OCI-LY7 (cell line): ENCODE measurements around the gene WDFY4. TPM values are rescaled to one million over a fixed set of nuclear protein-coding genes. Genes with fewer than 3 reads are reported as not detected.

Source experiments
- BruUV-seq: library from RNA; stranded (reverse); fragments of 400-500 nt; replicated peaks from 2 replicates; lab custom pipeline; 2021; lab: Mats Ljungman, UMichigan
- CTCF ChIA-PET: fragments of 300-600 bp; sonication (Branson Sonifier 250); formaldehyde crosslinking; loops from one replicate; lab custom pipeline; 2022; ENCODE audit warnings: antibody characterized with exemption; ENCODE audit not compliant: unreplicated experiment; lab: Charles Lee
- POLR2A ChIA-PET: fragments of 300-600 bp; sonication (Branson Sonifier 250); formaldehyde crosslinking; loops from one replicate; lab custom pipeline; 2022; ENCODE audit warnings: antibody characterized with exemption; lab: Charles Lee
- DNase-seq: peaks from one replicate; pipeline ENCODE4 v3.0.0-alpha.2; 2015; ENCODE audit warnings: low spot score
- H2AFZ ChIP-seq: fragments of 200-600 bp; sonication (generic), shearing (Covaris generic); 2 replicates; pipeline ENCODE4 v1.6.1; 2014; ENCODE audit warnings: mild to moderate bottlenecking, antibody characterized with exemption, low read length, moderate library complexity
- H3K27ac ChIP-seq: fragments of 200-600 bp; sonication (generic); 2 replicates; pipeline ENCODE4 v1.5.1; 2014; ENCODE audit warnings: mixed run types, low read depth, mild to moderate bottlenecking, moderate library complexity, low read length, inconsistent platforms; ENCODE audit not compliant: poor library complexity, severe bottlenecking
- H3K36me3 ChIP-seq: fragments of 200-600 bp; sonication (generic); 2 replicates; pipeline ENCODE4 v1.6.1; 2014; ENCODE audit warnings: mild to moderate bottlenecking, antibody characterized with exemption, low read length, moderate library complexity, mixed read lengths; ENCODE audit not compliant: insufficient read depth
- H3K4me1 ChIP-seq: fragments of 200-600 bp; sonication (generic); 2 replicates; pipeline ENCODE4 v1.5.1; 2014; ENCODE audit warnings: mild to moderate bottlenecking, low read length; ENCODE audit not compliant: insufficient read depth, poor library complexity, severe bottlenecking
- H3K4me2 ChIP-seq: fragments of 200-600 bp; sonication (generic); 2 replicates; pipeline ENCODE4 v1.6.1; 2014; ENCODE audit warnings: mild to moderate bottlenecking, low read length
- H3K4me3 ChIP-seq: fragments of 200-600 bp; sonication (generic); 2 replicates; pipeline ENCODE4 v1.5.1; 2014; ENCODE audit warnings: mild to moderate bottlenecking, low read depth, low read length; ENCODE audit not compliant: poor library complexity, severe bottlenecking
- H3K79me2 ChIP-seq: fragments of 200-600 bp; sonication (generic); 2 replicates; pipeline ENCODE4 v1.6.1; 2016; ENCODE audit warnings: low read depth, mild to moderate bottlenecking, low read length, moderate library complexity, mixed read lengths; ENCODE audit not compliant: insufficient read depth
- H3K9me2 ChIP-seq: fragments of 200-600 bp; sonication (generic); 2 replicates; pipeline ENCODE4 v1.6.1; 2016; ENCODE audit warnings: mild to moderate bottlenecking, low read length, mixed read lengths; ENCODE audit not compliant: insufficient read depth
- H3K9me3 ChIP-seq: fragments of 200-600 bp; sonication (generic); 2 replicates; pipeline ENCODE4 v1.6.1; 2014; ENCODE audit warnings: mild to moderate bottlenecking, mixed run types, low read length, mixed read lengths
- H4K20me1 ChIP-seq: fragments of 200-600 bp; sonication (generic); 2 replicates; pipeline ENCODE4 v1.6.1; 2014; ENCODE audit warnings: mild to moderate bottlenecking, antibody characterized with exemption, low read length, moderate library complexity, mixed read lengths; ENCODE audit not compliant: insufficient read depth
- EZH2phosphoT487 ChIP-seq: fragments of 200-600 bp; sonication (generic); IDR thresholded peaks from 2 replicates; pipeline ENCODE4 v1.6.1; 2018; ENCODE audit warnings: low read depth, borderline replicate concordance, mild to moderate bottlenecking, mixed run types, antibody characterized with exemption, low read length, moderate library complexity, mixed read lengths
- intact Hi-C: fragments of 100-400 bp; cut with micrococcal nuclease; formaldehyde crosslinking; loops from one replicate; pipeline ENCODE4 v1.10.0; 2022; ENCODE audit not compliant: unreplicated experiment
- total RNA-seq, 2 experiments: library from RNA; depleted of rRNA in 1 of 2; stranded (reverse); fragments of >200 nt in 1 of 2; shearing (Covaris generic) in 1 of 2; gene quantifications; 2 replicates each; pipeline ENCODE4 v1.2.3, GENCODE V29; 2014 to 2022
- TF ChIP-seq, protein P1 (sequence below): fragments of 200-600 bp; sonication (generic); conservative IDR thresholded peaks from 2 replicates; pipeline ENCODE4 v1.5.1; 2014; ENCODE audit warnings: mild to moderate bottlenecking, antibody characterized with exemption, low read length, moderate library complexity, mixed read lengths

WDFY4 gene
- total RNA-seq, 2 experiments from 2014 or later = 51.5 to 85.6 TPM

DNA sequence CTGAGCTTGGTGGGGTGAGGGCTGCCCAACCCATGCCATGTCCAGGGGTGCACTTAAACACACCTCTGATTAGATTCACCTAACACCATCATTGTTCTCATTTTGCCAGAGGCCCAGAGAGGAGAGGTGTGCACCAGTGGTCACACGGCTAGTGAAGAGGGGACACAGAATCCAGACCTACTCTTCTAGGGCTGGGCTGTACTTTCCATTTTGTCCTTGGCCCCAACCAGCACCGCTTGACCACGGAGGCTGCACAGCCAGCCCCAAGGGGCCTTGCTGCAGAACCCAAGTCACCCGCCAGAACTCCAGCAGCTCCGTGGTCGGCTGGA lies 246 bp upstream of the WDFY4 start:
- peaks cover 7% of the 10 kb centered on the region; the same call in 1 of the 2 replicates for H3K9me3 ChIP-seq
- H3K4me3 ChIP-seq = peak overlapping the region; percentile 76
- BruUV-seq = no TSS peak
- peaks cover 4% of the 10 kb centered on the region; the same call in 1 of the 2 replicates for H4K20me1 ChIP-seq
- peak overlapping the region; percentile 89 for H3K4me2 ChIP-seq
- H3K79me2 ChIP-seq = peaks cover 44% of the 10 kb centered on the region
- H2AFZ ChIP-seq = peak overlapping the region; percentile 44; the same call in 1 of the 2 replicates
- DNase-seq = no peak
- peaks cover 71% of the 10 kb centered on the region for H3K4me1 ChIP-seq
- peaks cover 23% of the 10 kb centered on the region for H3K36me3 ChIP-seq
- TF ChIP-seq, protein P1, sequence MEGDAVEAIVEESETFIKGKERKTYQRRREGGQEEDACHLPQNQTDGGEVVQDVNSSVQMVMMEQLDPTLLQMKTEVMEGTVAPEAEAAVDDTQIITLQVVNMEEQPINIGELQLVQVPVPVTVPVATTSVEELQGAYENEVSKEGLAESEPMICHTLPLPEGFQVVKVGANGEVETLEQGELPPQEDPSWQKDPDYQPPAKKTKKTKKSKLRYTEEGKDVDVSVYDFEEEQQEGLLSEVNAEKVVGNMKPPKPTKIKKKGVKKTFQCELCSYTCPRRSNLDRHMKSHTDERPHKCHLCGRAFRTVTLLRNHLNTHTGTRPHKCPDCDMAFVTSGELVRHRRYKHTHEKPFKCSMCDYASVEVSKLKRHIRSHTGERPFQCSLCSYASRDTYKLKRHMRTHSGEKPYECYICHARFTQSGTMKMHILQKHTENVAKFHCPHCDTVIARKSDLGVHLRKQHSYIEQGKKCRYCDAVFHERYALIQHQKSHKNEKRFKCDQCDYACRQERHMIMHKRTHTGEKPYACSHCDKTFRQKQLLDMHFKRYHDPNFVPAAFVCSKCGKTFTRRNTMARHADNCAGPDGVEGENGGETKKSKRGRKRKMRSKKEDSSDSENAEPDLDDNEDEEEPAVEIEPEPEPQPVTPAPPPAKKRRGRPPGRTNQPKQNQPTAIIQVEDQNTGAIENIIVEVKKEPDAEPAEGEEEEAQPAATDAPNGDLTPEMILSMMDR = no peak
- no peak for TF ChIP-seq EZH2phosphoT487
- H3K9me2 ChIP-seq = no peaks in the 10 kb centered on the region
- POLR2A ChIA-PET = interaction anchor here (0.6 to 4.3 kb wide), 10 partner anchors 13 to 196 kb away, joined by 3 to 71 read pairs (median 4); no protein-coding TSS in a partner anchor
- peak overlapping the region; percentile 95 for H3K27ac ChIP-seq
- CTCF ChIA-PET = interaction anchor here (1.5 kb wide), 1 partner anchor 16 kb away, joined by 4 read pairs; no protein-coding TSS in a partner anchor
- intact Hi-C loops = loop anchor here (1.0 kb wide), 1 partner anchor 13 kb away; no protein-coding TSS in a partner anchor

DNA sequence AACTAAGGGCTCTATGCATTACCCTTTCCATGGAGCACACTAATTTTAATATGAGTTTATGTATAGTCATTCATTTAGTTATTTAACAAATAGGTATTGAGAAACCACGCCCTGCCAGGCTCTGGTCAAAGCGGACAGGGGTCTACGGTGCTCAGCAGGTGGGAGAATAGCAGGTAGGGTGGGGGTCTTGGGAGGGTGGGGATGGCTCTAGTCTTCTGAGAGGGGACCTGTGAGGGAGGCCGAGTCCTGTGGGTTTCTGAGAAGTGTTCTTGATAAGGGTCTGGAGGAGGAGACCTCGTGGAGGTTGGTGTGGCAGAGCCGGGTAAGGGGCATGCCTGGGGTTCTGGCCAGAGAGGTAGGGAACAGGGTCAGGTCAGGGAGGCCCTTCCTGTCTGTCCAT lies 1.1 kb downstream of the WDFY4 start:
- Histone ChIP-seq H3K4me2 (peak overlapping the region; percentile 89), H3K36me3 (peaks cover 36% of the 10 kb centered on the region), H3K9me3 (peaks cover 14% of the 10 kb centered on the region; the same call in 1 of the 2 replicates), H3K4me1 (peaks cover 63% of the 10 kb centered on the region), H3K4me3 (peak overlapping the region; percentile 76), H2AFZ (peak overlapping the region; percentile 44; the same call in 1 of the 2 replicates), H3K9me2 (no peaks in the 10 kb centered on the region), H3K79me2 (peaks cover 57% of the 10 kb centered on the region), H3K27ac (peak overlapping the region; percentile 95), H4K20me1 (peaks cover 4% of the 10 kb centered on the region; the same call in 1 of the 2 replicates)
- intact Hi-C loops = no loop called here
- peak; percentile 30 for DNase-seq
- no TSS peak for BruUV-seq
- CTCF ChIA-PET = no interaction called here
- TF ChIP-seq, protein P1 = no peak
- TF ChIP-seq EZH2phosphoT487 = no peak
- POLR2A ChIA-PET = interaction anchor here (0.7 to 4.3 kb wide), 3 partner anchors 11 to 15 kb away, joined by 3 to 71 read pairs (median 3); no protein-coding TSS in a partner anchor
